ENCODE measurements around the gene PGLYRP4. TPM values are rescaled to one million over a fixed set of nuclear protein-coding genes. Genes with fewer than 3 reads are reported as not detected.

PGLYRP4 gene
- total RNA-seq, 1 experiment from 2014 or later = not detected

DNA sequence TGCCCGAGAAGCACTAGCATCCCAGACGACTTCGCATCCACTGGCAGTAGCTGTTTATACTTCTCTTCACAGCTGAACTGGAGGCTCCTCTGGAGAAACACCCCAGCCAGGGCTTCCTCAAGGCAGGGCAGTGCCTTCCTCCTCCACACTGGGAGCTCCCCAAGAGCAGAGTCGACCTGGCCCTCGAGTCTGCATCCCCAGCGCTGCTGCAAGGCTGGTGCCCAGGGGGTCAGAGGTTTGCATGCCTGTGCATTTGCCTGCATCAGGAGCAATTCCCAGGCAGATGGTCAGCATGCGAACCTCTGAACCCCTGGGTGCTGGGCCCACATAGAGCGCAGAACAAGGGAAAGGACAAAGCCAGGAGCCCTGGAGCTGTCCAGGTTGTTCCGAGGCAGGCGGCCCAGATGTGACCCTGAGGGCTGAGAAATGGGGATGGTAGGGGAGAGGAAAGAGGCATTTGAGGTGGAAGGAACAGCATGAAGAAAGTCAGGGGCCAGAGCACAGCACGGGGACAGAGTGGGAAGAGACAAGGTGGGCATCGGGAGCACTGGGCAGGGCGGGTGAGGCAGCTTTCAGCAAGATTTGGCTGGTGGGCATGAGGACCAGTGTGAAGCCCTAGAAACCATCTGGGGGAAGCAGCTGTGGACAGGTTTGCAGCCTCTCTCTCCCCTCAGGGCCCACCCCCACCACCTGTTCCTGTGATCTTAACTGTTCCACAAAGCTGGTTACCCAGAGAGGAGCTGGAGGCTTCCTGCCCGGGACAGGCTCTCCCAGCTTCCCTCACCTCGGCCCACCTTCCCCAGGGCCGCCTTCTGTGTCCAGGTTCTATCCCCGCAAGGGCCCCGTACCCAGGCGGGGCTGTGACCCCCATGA, 48.6 kb upstream of the PGLYRP4 start:
- POLR2A ChIA-PET = no interaction called here
- no peak overlapping the region for H3K27ac ChIP-seq (ENCODE audit: low read length)
- no peak for DNase-seq (ENCODE audit: low read depth, low spot score)

DNA sequence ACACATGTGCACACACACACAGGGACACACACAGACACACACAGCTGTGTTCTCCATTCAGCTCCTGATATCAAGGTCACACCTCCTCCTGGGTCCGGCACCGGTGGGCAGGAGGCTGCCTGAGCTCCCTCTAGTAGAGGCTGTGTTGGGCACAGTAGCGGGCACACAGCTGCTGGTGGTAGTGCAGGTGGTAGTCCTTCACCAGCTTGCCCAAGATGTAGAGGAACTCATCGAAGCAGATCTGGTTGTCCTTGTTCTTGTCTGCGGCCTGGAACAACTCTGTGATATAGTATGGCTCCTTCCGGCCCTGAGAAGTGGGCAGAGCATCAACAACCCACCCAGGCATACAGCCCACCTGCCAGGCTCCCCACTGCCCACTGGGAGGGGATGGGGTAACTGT, 47.8 kb upstream of the PGLYRP4 start:
- Histone ChIP-seq H3K4me3 (ENCODE audit: low read depth in 2 of 2, low read length in 2 of 2) (no peak overlapping the region), H3K4me1 (ENCODE audit: control insufficient read depth, insufficient read depth, low read length) (no peaks in the 10 kb centered on the region), H3K27me3 (ENCODE audit: control insufficient read depth, insufficient read depth, low read length) (peaks cover 11% of the 10 kb centered on the region), H3K27ac (ENCODE audit: low read length) (no peak overlapping the region), H3K36me3 (ENCODE audit: control insufficient read depth, insufficient read depth, low read length) (no peaks in the 10 kb centered on the region), H3K9me3 (ENCODE audit: control insufficient read depth, insufficient read depth, low read depth, low read length) (no peaks in the 10 kb centered on the region)
- no TSS peak for BruUV-seq (replicated peaks)
- TF ChIP-seq TCF7L2 (IDR thresholded peaks at IDR 0.05; ENCODE audit: low read depth, low read length) (no peak), POLR2AphosphoS5 (IDR thresholded peaks at IDR 0.05; ENCODE audit: low read depth, low read length) (no peak), SIN3A (IDR thresholded peaks at IDR 0.05; ENCODE audit: borderline replicate concordance, insufficient read depth, low read depth, low read length) (no peak)
- TF ChIP-seq, protein P1, sequence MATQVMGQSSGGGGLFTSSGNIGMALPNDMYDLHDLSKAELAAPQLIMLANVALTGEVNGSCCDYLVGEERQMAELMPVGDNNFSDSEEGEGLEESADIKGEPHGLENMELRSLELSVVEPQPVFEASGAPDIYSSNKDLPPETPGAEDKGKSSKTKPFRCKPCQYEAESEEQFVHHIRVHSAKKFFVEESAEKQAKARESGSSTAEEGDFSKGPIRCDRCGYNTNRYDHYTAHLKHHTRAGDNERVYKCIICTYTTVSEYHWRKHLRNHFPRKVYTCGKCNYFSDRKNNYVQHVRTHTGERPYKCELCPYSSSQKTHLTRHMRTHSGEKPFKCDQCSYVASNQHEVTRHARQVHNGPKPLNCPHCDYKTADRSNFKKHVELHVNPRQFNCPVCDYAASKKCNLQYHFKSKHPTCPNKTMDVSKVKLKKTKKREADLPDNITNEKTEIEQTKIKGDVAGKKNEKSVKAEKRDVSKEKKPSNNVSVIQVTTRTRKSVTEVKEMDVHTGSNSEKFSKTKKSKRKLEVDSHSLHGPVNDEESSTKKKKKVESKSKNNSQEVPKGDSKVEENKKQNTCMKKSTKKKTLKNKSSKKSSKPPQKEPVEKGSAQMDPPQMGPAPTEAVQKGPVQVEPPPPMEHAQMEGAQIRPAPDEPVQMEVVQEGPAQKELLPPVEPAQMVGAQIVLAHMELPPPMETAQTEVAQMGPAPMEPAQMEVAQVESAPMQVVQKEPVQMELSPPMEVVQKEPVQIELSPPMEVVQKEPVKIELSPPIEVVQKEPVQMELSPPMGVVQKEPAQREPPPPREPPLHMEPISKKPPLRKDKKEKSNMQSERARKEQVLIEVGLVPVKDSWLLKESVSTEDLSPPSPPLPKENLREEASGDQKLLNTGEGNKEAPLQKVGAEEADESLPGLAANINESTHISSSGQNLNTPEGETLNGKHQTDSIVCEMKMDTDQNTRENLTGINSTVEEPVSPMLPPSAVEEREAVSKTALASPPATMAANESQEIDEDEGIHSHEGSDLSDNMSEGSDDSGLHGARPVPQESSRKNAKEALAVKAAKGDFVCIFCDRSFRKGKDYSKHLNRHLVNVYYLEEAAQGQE (IDR thresholded peaks at IDR 0.05; ENCODE audit: insufficient read depth in 1 of 2, low read depth in 2 of 2, low read length in 1 of 2) = no peak
- TF ChIP-seq, protein P2, sequence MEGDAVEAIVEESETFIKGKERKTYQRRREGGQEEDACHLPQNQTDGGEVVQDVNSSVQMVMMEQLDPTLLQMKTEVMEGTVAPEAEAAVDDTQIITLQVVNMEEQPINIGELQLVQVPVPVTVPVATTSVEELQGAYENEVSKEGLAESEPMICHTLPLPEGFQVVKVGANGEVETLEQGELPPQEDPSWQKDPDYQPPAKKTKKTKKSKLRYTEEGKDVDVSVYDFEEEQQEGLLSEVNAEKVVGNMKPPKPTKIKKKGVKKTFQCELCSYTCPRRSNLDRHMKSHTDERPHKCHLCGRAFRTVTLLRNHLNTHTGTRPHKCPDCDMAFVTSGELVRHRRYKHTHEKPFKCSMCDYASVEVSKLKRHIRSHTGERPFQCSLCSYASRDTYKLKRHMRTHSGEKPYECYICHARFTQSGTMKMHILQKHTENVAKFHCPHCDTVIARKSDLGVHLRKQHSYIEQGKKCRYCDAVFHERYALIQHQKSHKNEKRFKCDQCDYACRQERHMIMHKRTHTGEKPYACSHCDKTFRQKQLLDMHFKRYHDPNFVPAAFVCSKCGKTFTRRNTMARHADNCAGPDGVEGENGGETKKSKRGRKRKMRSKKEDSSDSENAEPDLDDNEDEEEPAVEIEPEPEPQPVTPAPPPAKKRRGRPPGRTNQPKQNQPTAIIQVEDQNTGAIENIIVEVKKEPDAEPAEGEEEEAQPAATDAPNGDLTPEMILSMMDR (IDR thresholded peaks at IDR 0.05) = no peak
- intact Hi-C loops (cut with micrococcal nuclease; ENCODE audit: unreplicated experiment) (no loop called here), in situ Hi-C loops (cut with HindIII; ENCODE audit: low pct_unique_long_range_greater_than_20kb, low sequenced_read_pairs) (no loop called here)
- ATAC-seq = no peak
- ChIA-PET POLR2A (no interaction called here), CTCF (no interaction called here)
- DNase-seq (ENCODE audit: low read depth, low spot score) = no peak

More for the DNA sequence above, 48.6 kb upstream of the PGLYRP4 start:
- TF ChIP-seq SIN3A (IDR thresholded peaks at IDR 0.05; ENCODE audit: borderline replicate concordance, insufficient read depth, low read depth, low read length) (no peak), POLR2AphosphoS5 (IDR thresholded peaks at IDR 0.05; ENCODE audit: low read depth, low read length) (no peak), TCF7L2 (IDR thresholded peaks at IDR 0.05; ENCODE audit: low read depth, low read length) (no peak)
- TF ChIP-seq, protein P1 (IDR thresholded peaks at IDR 0.05; ENCODE audit: insufficient read depth in 1 of 2, low read depth in 2 of 2, low read length in 1 of 2) = no peak
- TF ChIP-seq, protein P2 (IDR thresholded peaks at IDR 0.05) = no peak
- H3K4me3 ChIP-seq (ENCODE audit: low read depth in 2 of 2, low read length in 2 of 2) = no peak overlapping the region
- CTCF ChIA-PET = no interaction called here
- intact Hi-C loops (cut with micrococcal nuclease; ENCODE audit: unreplicated experiment) (no loop called here), in situ Hi-C loops (cut with HindIII; ENCODE audit: low pct_unique_long_range_greater_than_20kb, low sequenced_read_pairs) (no loop called here)
- H3K9me3 ChIP-seq (ENCODE audit: control insufficient read depth, insufficient read depth, low read depth, low read length) = no peaks in the 10 kb centered on the region
- no peaks in the 10 kb centered on the region for H3K36me3 ChIP-seq (ENCODE audit: control insufficient read depth, insufficient read depth, low read length)
- peaks cover 17% of the 10 kb centered on the region for H3K27me3 ChIP-seq (ENCODE audit: control insufficient read depth, insufficient read depth, low read length)
- BruUV-seq (replicated peaks) = no TSS peak
- no peak for ATAC-seq
- no peaks in the 10 kb centered on the region for H3K4me1 ChIP-seq (ENCODE audit: control insufficient read depth, insufficient read depth, low read length)

Measured in Panc1 (cell line).